ENCODE measurements around the gene GCH1. TPM values are rescaled to one million over a fixed set of nuclear protein-coding genes. Genes with fewer than 3 reads are reported as not detected.
A peak's percentile ranks its signal among the peaks of the same experiment; 100 is the strongest.

The GCH1 gene
- total RNA-seq, 1 donor from 2014 or later, result 11.2 TPM

- no peak for DNase-seq (ENCODE audit: low spot score)
- H3K4me3 Mint-ChIP-seq (ENCODE audit: unreplicated experiment), result no peak overlapping the region
- TF ChIP-seq CTCF (IDR thresholded peaks at IDR 0.05; ENCODE audit: unreplicated experiment), result peak; percentile 40
- H3K27ac Mint-ChIP-seq (ENCODE audit: unreplicated experiment), result no peak overlapping the region
- H3K4me1 Mint-ChIP-seq (ENCODE audit: unreplicated experiment), result no peaks in the 10 kb centered on the region
- no peaks in the 10 kb centered on the region for H3K27me3 Mint-ChIP-seq (ENCODE audit: unreplicated experiment)
- no peaks in the 10 kb centered on the region for H3K9me3 Mint-ChIP-seq (ENCODE audit: unreplicated experiment)
- H3K36me3 Mint-ChIP-seq (ENCODE audit: low read depth, unreplicated experiment), result no peaks in the 10 kb centered on the region
These were observed 88.5 kb downstream of the GCH1 start for GRCh38 chr14:54814076-54814475.

GRCh38 chr14:54813081-54813480 is 89.5 kb downstream of the GCH1 start:
- Mint-ChIP-seq H3K9me3 (ENCODE audit: unreplicated experiment) (no peaks in the 10 kb centered on the region), H3K27me3 (ENCODE audit: unreplicated experiment) (no peaks in the 10 kb centered on the region), H3K4me1 (ENCODE audit: unreplicated experiment) (no peaks in the 10 kb centered on the region), H3K4me3 (ENCODE audit: unreplicated experiment) (no peak overlapping the region), H3K36me3 (ENCODE audit: low read depth, unreplicated experiment) (no peaks in the 10 kb centered on the region), H3K27ac (ENCODE audit: unreplicated experiment) (no peak overlapping the region)
- TF ChIP-seq CTCF (IDR thresholded peaks at IDR 0.05; ENCODE audit: unreplicated experiment), result no peak
- DNase-seq (ENCODE audit: low spot score), result no peak

- Mint-ChIP-seq H3K9me3 (ENCODE audit: unreplicated experiment) (no peaks in the 10 kb centered on the region), H3K36me3 (ENCODE audit: low read depth, unreplicated experiment) (no peaks in the 10 kb centered on the region), H3K4me3 (ENCODE audit: unreplicated experiment) (no peak overlapping the region), H3K4me1 (ENCODE audit: unreplicated experiment) (no peaks in the 10 kb centered on the region), H3K27me3 (ENCODE audit: unreplicated experiment) (no peaks in the 10 kb centered on the region), H3K27ac (ENCODE audit: unreplicated experiment) (no peak overlapping the region)
- DNase-seq (ENCODE audit: low spot score), result no peak
- no peak for TF ChIP-seq CTCF (IDR thresholded peaks at IDR 0.05; ENCODE audit: unreplicated experiment)
These were observed 90.0 kb downstream of the GCH1 start for GRCh38 chr14:54812617-54813016.

GRCh38 chr14:54809767-54810166 is 92.9 kb downstream of the GCH1 start:
- no peak for TF ChIP-seq CTCF (IDR thresholded peaks at IDR 0.05; ENCODE audit: unreplicated experiment)
- H3K27ac Mint-ChIP-seq (ENCODE audit: unreplicated experiment), result no peak overlapping the region
- H3K9me3 Mint-ChIP-seq (ENCODE audit: unreplicated experiment), result no peaks in the 10 kb centered on the region
- H3K4me1 Mint-ChIP-seq (ENCODE audit: unreplicated experiment), result no peaks in the 10 kb centered on the region
- H3K27me3 Mint-ChIP-seq (ENCODE audit: unreplicated experiment), result peaks cover 1% of the 10 kb centered on the region
- H3K36me3 Mint-ChIP-seq (ENCODE audit: low read depth, unreplicated experiment), result no peaks in the 10 kb centered on the region
- DNase-seq (ENCODE audit: low spot score), result no peak
- no peak overlapping the region for H3K4me3 Mint-ChIP-seq (ENCODE audit: unreplicated experiment)

GRCh38 chr14:54808326-54809161 is 94.1 kb downstream of the GCH1 start:
- Mint-ChIP-seq H3K36me3 (ENCODE audit: low read depth, unreplicated experiment) (no peaks in the 10 kb centered on the region), H3K27ac (ENCODE audit: unreplicated experiment) (no peak overlapping the region), H3K4me1 (ENCODE audit: unreplicated experiment) (no peaks in the 10 kb centered on the region), H3K27me3 (ENCODE audit: unreplicated experiment) (peaks cover 1% of the 10 kb centered on the region), H3K4me3 (ENCODE audit: unreplicated experiment) (no peak overlapping the region), H3K9me3 (ENCODE audit: unreplicated experiment) (no peaks in the 10 kb centered on the region)
- TF ChIP-seq CTCF (IDR thresholded peaks at IDR 0.05; ENCODE audit: unreplicated experiment), result no peak
- no peak for DNase-seq (ENCODE audit: low spot score)

Measured in endothelial cell (in vitro differentiated cells).